Chondrocyte (in vitro differentiated cells): ENCODE results near the gene MPV17L2. TPM values are rescaled to one million over a fixed set of nuclear protein-coding genes. Genes with fewer than 3 reads are reported as not detected.

ENCODE experiments used
- DNase-seq: peaks from one replicate; pipeline ENCODE4 v3.0.0; 2021; ENCODE audit warnings: mixed read lengths, low spot score
- H3K27ac Mint-ChIP-seq: one replicate; pipeline ENCODE4 v1.8.0; 2021; ENCODE audit warnings: mild to moderate bottlenecking, moderate library complexity, mixed read lengths; ENCODE audit not compliant: unreplicated experiment
- H3K27me3 Mint-ChIP-seq: 2 replicates; pipeline ENCODE4 v1.8.0; 2021; ENCODE audit warnings: low read depth, mixed read lengths
- H3K36me3 Mint-ChIP-seq: 2 replicates; pipeline ENCODE4 v1.8.0; 2021; ENCODE audit warnings: low read depth, mixed read lengths
- H3K4me1 Mint-ChIP-seq: 2 replicates; pipeline ENCODE4 v1.8.0; 2021; ENCODE audit warnings: low read depth, mild to moderate bottlenecking, mixed read lengths
- H3K4me3 Mint-ChIP-seq: one replicate; pipeline ENCODE4 v1.8.0; 2021; ENCODE audit warnings: mild to moderate bottlenecking, moderate library complexity, mixed read lengths; ENCODE audit not compliant: unreplicated experiment
- H3K9me3 Mint-ChIP-seq: 2 replicates; pipeline ENCODE4 v1.8.0; 2021; ENCODE audit warnings: low read depth, mixed read lengths
- CTCF ChIP-seq: fragments of 200-600 bp; sonication (generic); IDR thresholded peaks from 2 replicates; pipeline ENCODE4 v1.5.0; 2021; ENCODE audit warnings: antibody characterized with exemption, mild to moderate bottlenecking, moderate library complexity
- total RNA-seq: library from RNA; stranded (reverse); gene quantifications from 3 replicates; pipeline ENCODE4 v1.2.1, GENCODE V29; 2021

The MPV17L2 gene
- total RNA-seq, 1 donor from 2014 or later, result 10.9 TPM

- H3K36me3 Mint-ChIP-seq, result no peaks in the 10 kb centered on the region
- no peaks in the 10 kb centered on the region for H3K27me3 Mint-ChIP-seq
- H3K4me1 Mint-ChIP-seq, result peaks cover 36% of the 10 kb centered on the region
- DNase-seq, result no peak
- H3K27ac Mint-ChIP-seq, result peak overlapping the region; percentile 83
- no peaks in the 10 kb centered on the region for H3K9me3 Mint-ChIP-seq
- TF ChIP-seq CTCF, result no peak
- H3K4me3 Mint-ChIP-seq, result peak overlapping the region; percentile 89
These were observed 39.4 kb upstream of the MPV17L2 start for GRCh38 chr19:18153556-18154134.

GRCh38 chr19:18155095-18156087 lies 37.6 kb upstream of the MPV17L2 start:
- peak; percentile 89 for DNase-seq
- no peak for TF ChIP-seq CTCF
- no peak overlapping the region for H3K4me3 Mint-ChIP-seq
- no peaks in the 10 kb centered on the region for H3K9me3 Mint-ChIP-seq
- H3K36me3 Mint-ChIP-seq, result peaks cover under 1% of the 10 kb centered on the region
- H3K4me1 Mint-ChIP-seq, result peaks cover 37% of the 10 kb centered on the region
- H3K27ac Mint-ChIP-seq, result no peak overlapping the region
- H3K27me3 Mint-ChIP-seq, result no peaks in the 10 kb centered on the region

GRCh38 chr19:18156268-18156667 lies 36.8 kb upstream of the MPV17L2 start:
- Mint-ChIP-seq H3K27me3 (no peaks in the 10 kb centered on the region), H3K4me3 (no peak overlapping the region), H3K4me1 (peaks cover 42% of the 10 kb centered on the region), H3K9me3 (no peaks in the 10 kb centered on the region), H3K36me3 (peaks cover 2% of the 10 kb centered on the region), H3K27ac (peak overlapping the region; percentile 19)
- no peak for TF ChIP-seq CTCF
- DNase-seq, result no peak

- H3K4me1 Mint-ChIP-seq, result peaks cover 36% of the 10 kb centered on the region
These were observed 36.1 kb upstream of the MPV17L2 start for GRCh38 chr19:18156841-18157464.

More at GRCh38 chr19:18156841-18157464, 36.1 kb upstream of the MPV17L2 start:
- Mint-ChIP-seq H3K27ac (peak overlapping the region; percentile 8), H3K27me3 (no peaks in the 10 kb centered on the region), H3K4me3 (no peak overlapping the region), H3K36me3 (peaks cover 2% of the 10 kb centered on the region), H3K9me3 (no peaks in the 10 kb centered on the region)
- DNase-seq, result peak; percentile 96
- TF ChIP-seq CTCF, result no peak
